Measurements from ENCODE around the gene GCG. TPM values are rescaled to one million over a fixed set of nuclear protein-coding genes. Genes with fewer than 3 reads are reported as not detected.

Gene GCG
- not detected for total RNA-seq

- TF ChIP-seq CTCF (IDR thresholded peaks at IDR 0.05; ENCODE audit: low read depth), result no peak
Observed at GRCh38 chr2:162152147-162152546, at the start of gene GCG. Gene GCG, minus strand, starts transcription at chr2:162152247. Its CDS starts 3,069 bp downstream, at chr2:162149178.

- no peak for TF ChIP-seq CTCF (IDR thresholded peaks at IDR 0.05; ENCODE audit: low read depth)
Observed at GRCh38 chr2:162200636-162201035, 48.6 kb upstream of the GCG start.

GRCh38 chr2:162199913-162200312 is 47.9 kb upstream of the GCG start:
- no peak for TF ChIP-seq CTCF (IDR thresholded peaks at IDR 0.05; ENCODE audit: low read depth)

- TF ChIP-seq CTCF (IDR thresholded peaks at IDR 0.05; ENCODE audit: low read depth), result no peak
Observed at GRCh38 chr2:162198239-162198638, 46.2 kb upstream of the GCG start.

GRCh38 chr2:162197069-162197825 is 45.2 kb upstream of the GCG start:
- no peak for TF ChIP-seq CTCF (IDR thresholded peaks at IDR 0.05; ENCODE audit: low read depth)

- no peak for TF ChIP-seq CTCF (IDR thresholded peaks at IDR 0.05; ENCODE audit: low read depth)
Observed at GRCh38 chr2:162196638-162197037, 44.6 kb upstream of the GCG start.

- no peak for TF ChIP-seq CTCF (IDR thresholded peaks at IDR 0.05; ENCODE audit: low read depth)
Observed at GRCh38 chr2:162188451-162188850, 36.4 kb upstream of the GCG start.

Data from subcutaneous adipose tissue (tissue), 4 donors.